Ishikawa (cell line): ENCODE measurements around the gene LPP.

Source experiments
- CEBPB ChIP-seq: IDR thresholded peaks from 2 replicates; pipeline ENCODE4 v1.6.1; 2012
- CREB1 ChIP-seq: IDR thresholded peaks from 2 replicates; pipeline ENCODE4 v1.6.1; 2012; ENCODE audit warnings: low read depth
- EGR1 ChIP-seq: IDR thresholded peaks from 2 replicates; pipeline ENCODE4 v1.6.1; 2012
- EP300 ChIP-seq: IDR thresholded peaks from 2 replicates; pipeline ENCODE4 v1.6.1; 2012; ENCODE audit warnings: borderline replicate concordance
- FOXM1 ChIP-seq: IDR thresholded peaks from 2 replicates; pipeline ENCODE4 v1.6.1; 2012; ENCODE audit warnings: low read depth, borderline replicate concordance
- MAX ChIP-seq: IDR thresholded peaks from 2 replicates; pipeline ENCODE4 v1.6.1; 2012
- NFIC ChIP-seq: IDR thresholded peaks from 2 replicates; pipeline ENCODE4 v1.6.1; 2012
- RAD21 ChIP-seq: IDR thresholded peaks from 2 replicates; pipeline ENCODE4 v1.6.1; 2012; ENCODE audit warnings: low read depth
- REST ChIP-seq: IDR thresholded peaks from 2 replicates; pipeline ENCODE4 v1.6.1; 2012; ENCODE audit warnings: low read depth, mild to moderate bottlenecking
- TAF1 ChIP-seq: IDR thresholded peaks from 2 replicates; pipeline ENCODE4 v1.6.1; 2012; ENCODE audit warnings: low read depth, mild to moderate bottlenecking
- TCF12 ChIP-seq: IDR thresholded peaks from 2 replicates; pipeline ENCODE4 v1.6.1; 2012; ENCODE audit warnings: low read depth
- TEAD4 ChIP-seq: IDR thresholded peaks from 2 replicates; pipeline ENCODE4 v1.6.1; 2012
- ZBTB7A ChIP-seq: IDR thresholded peaks from 2 replicates; pipeline ENCODE4 v1.6.1; 2012; ENCODE audit warnings: low read depth

GRCh38 chr3:188480011-188480410 lies 326.1 kb downstream of the LPP start:
- TF ChIP-seq MAX (no peak), EGR1 (no peak), REST (no peak), RAD21 (no peak), TCF12 (no peak), CREB1 (no peak), EP300 (no peak), TEAD4 (no peak), CEBPB (no peak), ZBTB7A (no peak), FOXM1 (no peak), NFIC (no peak), TAF1 (no peak)
